Suppressor macrophage (primary cell): ENCODE data around the gene ENTPD5.
A peak's percentile ranks its signal among the peaks of the same experiment; 100 is the strongest.

Source experiments
- DNase-seq, 4 experiments: peaks; one replicate each; pipeline ENCODE4 v3.0.0-alpha.2; 2020 to 2022
- total RNA-seq, 17 experiments: gene quantifications; one replicate each; lab custom pipeline; 2026; ENCODE audit warnings: mixed read lengths in 6 of 17, inconsistent platforms in 3 of 17; lab: John Stamatoyannopoulos, UW

ENTPD5 gene
- 12.6 to 31.7 (median 20.3) reads per million in 17 experiments for total RNA-seq

- peak; percentile 95 to 98 (median 97) for DNase-seq
These were observed at the start of gene ENTPD5, which contains the start of gene BBOF1 for GRCh38 chr14:74018586-74019407. TSS of gene ENTPD5 (minus strand) at chr14:74019288. CDS start at chr14:73988102, 31,186 bp downstream. TSS of gene BBOF1 (plus strand) at chr14:74019349. CDS start at chr14:74019479, 130 bp downstream.

- no peak for DNase-seq
These were observed 46.9 kb upstream of the ENTPD5 start for GRCh38 chr14:74065746-74066575.

GRCh38 chr14:74064883-74065282 lies 45.8 kb upstream of the ENTPD5 start:
- DNase-seq = peak in 3 of 4 experiments; percentile 4 to 30 (median 12)

- peak; percentile 26 to 75 (median 54) for DNase-seq
These were observed 45.3 kb upstream of the ENTPD5 start for GRCh38 chr14:74064426-74064825.

- DNase-seq = no peak
These were observed 43.7 kb upstream of the ENTPD5 start for GRCh38 chr14:74062809-74063150.

- DNase-seq = peak in 2 of 4 experiments; percentile 38 to 53
These were observed 30.9 kb upstream of the ENTPD5 start for GRCh38 chr14:74049876-74050495.

GRCh38 chr14:74048281-74048680 lies 29.2 kb upstream of the ENTPD5 start:
- peak in 1 of 4 experiments; percentile 23 for DNase-seq

GRCh38 chr14:74045522-74045921 lies 26.4 kb upstream of the ENTPD5 start:
- DNase-seq = no peak

- no peak for DNase-seq
These were observed 23.2 kb upstream of the ENTPD5 start for GRCh38 chr14:74042296-74042695.

- DNase-seq = peak; percentile 31 to 76 (median 70)
These were observed 19.2 kb upstream of the ENTPD5 start for GRCh38 chr14:74038020-74038859.

GRCh38 chr14:74035556-74035955 lies 16.5 kb upstream of the ENTPD5 start:
- peak in 1 of 4 experiments; percentile 15 for DNase-seq

GRCh38 chr14:74034572-74034971 lies 15.5 kb upstream of the ENTPD5 start:
- no peak for DNase-seq

- no peak for DNase-seq
These were observed 10.0 kb upstream of the ENTPD5 start for GRCh38 chr14:74029136-74029535.

GRCh38 chr14:74022346-74022745 lies 3.3 kb upstream of the ENTPD5 start:
- DNase-seq = no peak

- no peak for DNase-seq
These were observed 485 bp upstream of the ENTPD5 start for GRCh38 chr14:74019408-74020137.

GRCh38 chr14:74018174-74018585 lies 908 bp downstream of the ENTPD5 start:
- peak; percentile 9 to 43 (median 28) for DNase-seq

- no peak for DNase-seq
These were observed 3.1 kb downstream of the ENTPD5 start for GRCh38 chr14:74015963-74016362.

- DNase-seq = peak in 1 of 4 experiments; percentile 8
These were observed 3.9 kb downstream of the ENTPD5 start for GRCh38 chr14:74015176-74015575.

GRCh38 chr14:74014299-74014698 lies 4.8 kb downstream of the ENTPD5 start:
- peak in 2 of 4 experiments; percentile 13 to 36 for DNase-seq

GRCh38 chr14:74008843-74009499 lies 10.1 kb downstream of the ENTPD5 start:
- DNase-seq = no peak
